K562 (cell line): ENCODE measurements around the gene ZCCHC24.

Source experiments
- KLF16 ChIP-seq: IDR thresholded peaks from 2 replicates; pipeline ENCODE4 v1.6.1; 2016; ENCODE audit warnings: antibody characterized with exemption
- POLR2A ChIP-seq: fragments of 450-650 bp; conservative IDR thresholded peaks from 2 replicates; pipeline ENCODE4 v1.6.1; 2016
- TF ChIP-seq, protein P1 (sequence below): fragments of 450-650 bp; IDR thresholded peaks from 2 replicates; pipeline ENCODE4 v1.6.1; 2017; ENCODE audit warnings: antibody characterized with exemption

DNA sequence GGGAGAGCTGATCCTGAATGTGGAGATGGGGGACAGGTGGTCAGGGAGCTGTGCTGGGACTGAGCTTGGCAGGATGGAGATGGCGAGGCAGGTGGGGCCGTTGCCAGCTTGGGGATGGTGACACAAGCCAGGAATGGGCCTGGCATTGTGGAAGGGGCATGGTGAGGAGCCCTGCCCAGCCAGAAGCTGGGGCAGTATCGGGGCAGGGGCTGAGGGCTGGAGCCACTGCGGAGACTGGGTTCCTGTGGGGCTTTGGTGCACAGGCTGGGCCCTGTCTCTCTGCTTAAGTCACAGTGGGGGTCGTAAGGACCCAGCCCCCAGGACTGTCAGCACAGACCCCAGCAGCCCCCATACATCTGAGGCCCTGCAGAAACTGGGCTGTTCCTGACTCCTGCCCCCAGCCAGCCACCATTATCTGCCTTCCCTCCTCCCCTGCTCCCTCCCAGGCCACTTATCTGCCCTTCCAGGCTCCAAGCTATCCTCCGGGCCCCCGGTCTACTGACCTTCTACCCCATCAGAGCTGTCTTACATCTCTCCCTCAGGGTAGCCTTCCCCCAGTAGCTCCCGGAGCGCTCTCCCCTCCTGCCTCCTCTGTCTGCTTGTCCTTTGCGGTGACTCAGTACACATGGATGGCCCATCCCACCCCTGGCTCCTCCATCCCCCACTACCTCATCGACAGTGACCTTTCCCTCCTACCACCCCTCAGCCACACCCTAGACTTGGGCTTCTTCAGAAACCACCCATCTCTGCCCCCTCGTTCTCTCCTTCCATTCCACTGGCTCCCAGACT lies 54.0 kb downstream of the ZCCHC24 start:
- TF ChIP-seq, protein P1, sequence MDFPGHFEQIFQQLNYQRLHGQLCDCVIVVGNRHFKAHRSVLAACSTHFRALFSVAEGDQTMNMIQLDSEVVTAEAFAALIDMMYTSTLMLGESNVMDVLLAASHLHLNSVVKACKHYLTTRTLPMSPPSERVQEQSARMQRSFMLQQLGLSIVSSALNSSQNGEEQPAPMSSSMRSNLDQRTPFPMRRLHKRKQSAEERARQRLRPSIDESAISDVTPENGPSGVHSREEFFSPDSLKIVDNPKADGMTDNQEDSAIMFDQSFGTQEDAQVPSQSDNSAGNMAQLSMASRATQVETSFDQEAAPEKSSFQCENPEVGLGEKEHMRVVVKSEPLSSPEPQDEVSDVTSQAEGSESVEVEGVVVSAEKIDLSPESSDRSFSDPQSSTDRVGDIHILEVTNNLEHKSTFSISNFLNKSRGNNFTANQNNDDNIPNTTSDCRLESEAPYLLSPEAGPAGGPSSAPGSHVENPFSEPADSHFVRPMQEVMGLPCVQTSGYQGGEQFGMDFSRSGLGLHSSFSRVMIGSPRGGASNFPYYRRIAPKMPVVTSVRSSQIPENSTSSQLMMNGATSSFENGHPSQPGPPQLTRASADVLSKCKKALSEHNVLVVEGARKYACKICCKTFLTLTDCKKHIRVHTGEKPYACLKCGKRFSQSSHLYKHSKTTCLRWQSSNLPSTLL, result no peak
- TF ChIP-seq KLF16 (peak; percentile 64; the same call in 1 of the 2 replicates), POLR2A (peak; percentile 34)
